HG02852 (cell line): ENCODE measurements around the gene MEOX2.

Experiments used
- ATAC-seq: cut with Tn5 transposase; IDR thresholded peaks from one replicate; pipeline ENCODE4 v1.9.1; 2021; ENCODE audit warnings: mild to moderate bottlenecking, moderate library complexity; ENCODE audit not compliant: unreplicated experiment

The MEOX2 gene

GRCh38 chr7:15566476-15566875 is 120.0 kb downstream of the MEOX2 start:
- no peak for ATAC-seq

GRCh38 chr7:15561835-15562234 is 124.6 kb downstream of the MEOX2 start, which contains the start of gene AGMO:
AGMO (minus strand) TSS chr7:15562015.
- ATAC-seq, result no peak
